ENCODE results near the gene APC2.

The APC2 gene

DNA sequence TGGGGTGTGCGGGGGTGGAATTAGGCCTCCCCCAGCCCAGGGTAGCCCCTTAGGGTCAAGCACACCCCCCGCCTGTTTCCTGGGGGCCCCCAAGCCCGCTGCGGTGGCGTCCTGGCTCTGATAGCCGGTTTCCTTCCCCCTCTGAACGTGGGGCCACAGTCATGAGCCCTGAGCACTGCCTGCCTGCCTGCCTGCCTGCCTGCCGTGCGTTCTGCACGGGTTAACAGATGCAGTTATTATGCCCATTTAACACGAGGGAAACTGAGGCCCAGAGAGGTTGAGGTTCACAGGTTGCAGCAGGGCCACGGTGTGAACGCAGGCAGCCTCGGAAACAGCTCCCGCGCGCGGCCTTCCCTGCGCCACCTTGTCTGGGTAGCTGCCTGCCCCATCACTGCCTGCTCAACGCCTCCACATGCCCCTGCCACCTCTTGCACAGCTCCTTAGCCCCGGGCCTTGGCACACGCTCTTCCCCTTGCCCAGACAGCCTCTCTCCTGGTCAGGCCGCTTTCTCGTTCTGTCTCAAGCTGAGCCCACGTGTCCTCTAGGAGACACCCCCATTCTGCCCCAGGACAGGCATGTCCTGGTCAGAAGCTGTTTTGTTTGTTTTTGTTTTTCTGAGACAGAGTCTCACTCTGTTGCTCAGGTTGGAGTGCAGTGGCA lies 47.4 kb upstream of the APC2 start:
- in situ Hi-C loops (cut with MboI; ENCODE audit: low sequenced_read_pairs, unreplicated experiment) = no loop called here
- TF ChIP-seq, protein P1, sequence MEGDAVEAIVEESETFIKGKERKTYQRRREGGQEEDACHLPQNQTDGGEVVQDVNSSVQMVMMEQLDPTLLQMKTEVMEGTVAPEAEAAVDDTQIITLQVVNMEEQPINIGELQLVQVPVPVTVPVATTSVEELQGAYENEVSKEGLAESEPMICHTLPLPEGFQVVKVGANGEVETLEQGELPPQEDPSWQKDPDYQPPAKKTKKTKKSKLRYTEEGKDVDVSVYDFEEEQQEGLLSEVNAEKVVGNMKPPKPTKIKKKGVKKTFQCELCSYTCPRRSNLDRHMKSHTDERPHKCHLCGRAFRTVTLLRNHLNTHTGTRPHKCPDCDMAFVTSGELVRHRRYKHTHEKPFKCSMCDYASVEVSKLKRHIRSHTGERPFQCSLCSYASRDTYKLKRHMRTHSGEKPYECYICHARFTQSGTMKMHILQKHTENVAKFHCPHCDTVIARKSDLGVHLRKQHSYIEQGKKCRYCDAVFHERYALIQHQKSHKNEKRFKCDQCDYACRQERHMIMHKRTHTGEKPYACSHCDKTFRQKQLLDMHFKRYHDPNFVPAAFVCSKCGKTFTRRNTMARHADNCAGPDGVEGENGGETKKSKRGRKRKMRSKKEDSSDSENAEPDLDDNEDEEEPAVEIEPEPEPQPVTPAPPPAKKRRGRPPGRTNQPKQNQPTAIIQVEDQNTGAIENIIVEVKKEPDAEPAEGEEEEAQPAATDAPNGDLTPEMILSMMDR (IDR thresholded peaks at IDR 0.05; ENCODE audit: borderline replicate concordance, control extremely low read depth, extremely low read depth, insufficient read depth, missing control alignments) = no peak
- no peak for DNase-seq (ENCODE audit: low spot score)

DNA sequence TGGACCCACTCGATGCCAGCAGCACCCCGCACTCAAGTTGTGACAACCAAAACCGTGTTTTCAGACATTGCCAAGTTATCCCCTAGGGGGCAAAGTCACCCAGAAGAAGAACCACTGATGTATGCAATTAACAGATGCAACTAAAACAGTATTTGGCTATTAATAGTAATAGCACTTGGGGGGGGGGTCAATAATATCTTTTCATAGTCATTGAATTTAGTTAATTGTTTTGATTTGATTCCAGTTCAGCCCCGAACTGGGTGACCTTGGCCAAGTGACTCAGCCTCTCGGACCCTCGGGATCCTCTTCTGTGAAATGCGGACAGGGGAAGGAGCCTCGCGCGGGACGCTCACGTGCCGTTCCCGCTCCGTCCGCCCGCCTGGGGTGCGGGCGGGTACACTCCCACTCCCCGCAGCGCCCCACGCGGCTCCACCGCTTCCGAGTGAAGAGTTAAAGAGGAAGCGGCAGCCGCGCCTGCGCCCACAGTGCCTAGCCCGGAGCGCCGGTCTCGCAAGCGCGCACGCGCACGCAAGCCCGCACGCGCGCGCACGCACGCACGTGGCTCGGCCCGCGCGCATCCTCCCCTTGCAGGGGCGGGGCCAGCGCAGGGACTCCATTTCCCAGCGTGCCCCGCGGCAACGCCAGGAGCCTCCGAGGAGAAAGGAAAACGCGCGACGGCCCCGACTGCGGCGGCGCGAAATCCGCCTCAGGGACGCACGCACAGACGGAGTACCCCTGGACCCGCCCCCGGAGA lies 43.0 kb upstream of the APC2 start:
- TF ChIP-seq, protein P1 (IDR thresholded peaks at IDR 0.05; ENCODE audit: borderline replicate concordance, control extremely low read depth, extremely low read depth, insufficient read depth, missing control alignments) = peak; percentile 36
- in situ Hi-C loops (cut with MboI; ENCODE audit: low sequenced_read_pairs, unreplicated experiment) = no loop called here

DNA sequence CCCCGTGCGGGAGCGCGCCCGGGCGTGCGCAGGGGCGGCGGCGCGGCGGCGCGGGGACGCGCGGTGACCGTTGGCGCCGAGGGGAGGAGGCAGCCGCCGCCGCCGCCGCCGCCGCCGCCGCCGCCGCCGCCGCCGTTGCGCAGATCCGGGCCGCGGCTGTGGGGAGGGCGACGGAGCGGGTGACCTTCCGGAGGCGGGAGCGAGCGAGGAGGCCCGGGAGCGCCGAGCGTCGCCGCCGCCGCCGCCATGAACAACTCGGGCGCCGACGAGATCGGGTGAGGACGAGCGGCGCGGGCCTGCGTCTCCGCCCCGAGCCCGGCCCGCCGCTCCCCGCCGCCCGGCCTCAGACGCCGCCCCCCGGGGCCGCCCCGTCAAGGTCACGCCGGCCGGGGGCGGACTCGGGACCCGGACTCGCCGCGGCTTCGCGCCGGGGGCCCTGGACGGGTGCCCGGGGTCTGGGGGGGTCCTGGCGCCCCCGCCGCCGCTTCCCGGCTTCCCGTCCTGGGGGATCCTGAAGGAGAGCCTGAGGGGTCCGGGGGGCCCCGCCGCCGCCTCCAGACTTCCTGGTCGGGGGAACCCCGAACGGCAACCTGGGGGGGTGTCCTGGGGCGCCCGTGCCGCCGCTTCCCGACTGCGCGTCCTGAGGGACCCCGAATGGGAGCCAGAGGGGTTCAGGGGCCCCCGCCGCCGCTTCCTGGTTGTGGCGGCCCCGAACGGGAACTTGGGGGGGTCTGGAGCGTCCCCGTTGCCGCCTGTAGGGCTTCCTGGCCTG lies 42.2 kb upstream of the APC2 start, which contains the start of gene DAZAP1:
TSS of gene DAZAP1 (plus strand) at position 59 of the 772 bp plus-strand sequence. CDS start at position 247, 188 bp downstream.
- TF ChIP-seq, protein P1 (IDR thresholded peaks at IDR 0.05; ENCODE audit: borderline replicate concordance, control extremely low read depth, extremely low read depth, insufficient read depth, missing control alignments) = no peak
- DNase-seq (ENCODE audit: low spot score) = peak; percentile 72
- in situ Hi-C loops (cut with MboI; ENCODE audit: low sequenced_read_pairs, unreplicated experiment) = no loop called here

More for the DNA sequence above, 43.0 kb upstream of the APC2 start:
- DNase-seq (ENCODE audit: low spot score) = peak; percentile 98

DNA sequence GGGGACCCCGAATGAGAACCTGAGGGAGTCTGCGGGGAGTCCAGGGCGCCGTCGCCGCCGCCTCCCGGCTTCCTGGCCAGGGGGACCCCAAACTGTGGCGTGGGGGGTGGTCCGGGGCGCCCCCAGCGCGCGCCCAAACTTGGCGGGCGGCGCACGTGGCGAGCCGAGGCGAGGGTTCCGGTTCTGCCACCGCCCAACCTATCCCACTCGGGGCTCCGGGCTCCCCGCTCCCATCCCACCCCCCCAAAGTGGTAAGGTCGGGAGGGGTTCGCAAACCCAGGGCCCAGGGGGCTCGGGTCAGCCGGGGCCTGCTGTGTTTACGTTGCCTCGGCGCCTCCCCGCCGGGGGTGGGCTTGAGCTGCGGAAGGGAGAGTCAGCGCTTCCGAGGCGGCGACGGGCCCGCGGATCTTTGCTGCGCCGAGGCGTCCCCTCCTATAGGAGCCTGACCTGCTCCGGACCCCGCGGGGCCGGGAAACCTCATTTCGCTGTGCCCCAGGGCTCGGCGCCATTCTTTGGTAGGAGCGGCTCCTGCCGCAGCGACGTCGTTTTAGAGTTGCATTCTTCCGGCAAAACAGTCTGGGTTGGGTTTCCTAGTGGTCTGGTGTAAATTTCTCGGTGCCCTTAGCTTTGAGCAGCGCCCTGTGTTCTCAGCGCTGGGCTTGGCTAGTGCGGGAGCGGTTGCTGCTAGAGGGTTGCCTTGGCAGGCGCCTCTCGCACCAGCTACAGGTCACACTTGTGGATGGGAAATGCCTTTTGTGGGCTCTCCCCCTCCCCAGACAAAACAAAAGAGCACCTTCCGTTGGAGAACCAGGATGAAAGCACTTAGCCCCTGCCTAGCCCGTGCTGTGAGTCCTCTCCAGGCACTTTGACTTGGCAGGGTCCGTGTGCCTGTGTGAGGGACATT lies 41.4 kb upstream of the APC2 start:
- in situ Hi-C loops (cut with MboI; ENCODE audit: low sequenced_read_pairs, unreplicated experiment) = no loop called here
- peak; percentile 70 for DNase-seq (ENCODE audit: low spot score)

DNA sequence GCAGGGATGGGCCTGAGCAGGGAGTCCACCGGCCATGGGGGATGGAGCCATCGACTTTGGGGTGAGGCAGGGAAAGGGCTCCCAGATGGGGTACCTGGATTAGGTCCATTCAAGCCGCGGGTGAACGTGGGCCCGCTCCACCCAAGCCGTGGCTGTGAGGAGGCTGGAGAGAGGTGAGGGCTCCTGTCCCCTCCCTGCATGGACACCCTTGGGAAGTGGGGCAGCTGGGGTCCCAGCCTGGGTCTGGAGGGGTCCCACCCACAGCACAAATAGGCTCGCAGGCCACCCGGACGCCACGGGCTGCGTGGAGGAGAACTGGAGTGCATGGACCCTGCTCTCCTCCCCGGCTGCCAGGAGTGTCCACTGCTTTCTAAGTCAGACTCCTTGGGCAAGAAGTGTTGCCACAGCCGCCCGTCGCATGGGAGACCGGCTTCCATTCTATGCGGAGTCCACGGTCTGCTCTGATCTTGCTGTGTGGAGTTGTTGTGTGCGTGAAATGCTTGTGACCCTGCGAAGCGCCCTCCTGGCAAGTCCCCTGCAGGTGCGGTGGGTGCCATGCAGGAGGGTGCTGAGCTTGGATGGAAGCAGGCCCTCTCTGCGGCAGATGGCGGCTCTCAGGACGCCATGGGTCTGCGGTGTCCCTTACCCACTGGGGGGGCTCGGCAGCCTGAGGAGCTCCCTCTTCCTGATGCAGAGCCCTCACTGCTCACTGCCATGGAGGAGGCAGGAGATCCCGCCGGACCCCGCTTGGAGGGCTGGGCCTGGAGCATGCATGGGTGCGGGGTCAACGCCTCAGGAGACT lies 40.5 kb upstream of the APC2 start:
- TF ChIP-seq, protein P1 (IDR thresholded peaks at IDR 0.05; ENCODE audit: borderline replicate concordance, control extremely low read depth, extremely low read depth, insufficient read depth, missing control alignments) = no peak
- no peak for DNase-seq (ENCODE audit: low spot score)
- in situ Hi-C loops (cut with MboI; ENCODE audit: low sequenced_read_pairs, unreplicated experiment) = no loop called here

More for the DNA sequence above, 41.4 kb upstream of the APC2 start:
- TF ChIP-seq, protein P1 (IDR thresholded peaks at IDR 0.05; ENCODE audit: borderline replicate concordance, control extremely low read depth, extremely low read depth, insufficient read depth, missing control alignments) = no peak

Data from GM13976 (cell line).